H1 (cell line): Measurements from ENCODE around the gene KLF9. TPM values are rescaled to one million over a fixed set of nuclear protein-coding genes. Genes with fewer than 3 reads are reported as not detected.

Experiments used
- ASH2L ChIP-seq: fragments of 200-600, 300-600 bp; sonication (generic); IDR thresholded peaks from one replicate; pipeline ENCODE4 v1.7.1; 2017; ENCODE audit warnings: low read length
- CHD2 ChIP-seq: IDR thresholded peaks from 2 replicates; pipeline ENCODE4 v1.6.1; 2012; ENCODE audit warnings: low read length, improper control_type of control experiment
- POU5F1 ChIP-seq: IDR thresholded peaks from 2 replicates; pipeline ENCODE4 v1.6.1; 2011; ENCODE audit warnings: low read depth, mild to moderate bottlenecking, low read length, moderate library complexity
- SIRT6 ChIP-seq: IDR thresholded peaks from one replicate; pipeline ENCODE4 v1.7.1; 2012; ENCODE audit warnings: low read length, inconsistent platforms
- polyA plus RNA-seq, 7 experiments: library from polyadenylated mRNA; depleted of rRNA in 3 of 7; stranded (reverse) in 5 of 7; unstranded in 2 of 7; fragments of >200 nt in 5 of 7; fragments of 200-250 nt in 2 of 7; gene quantifications; 1 replicate in 5 of 7; 2 replicates in 1 of 7; 4 replicates in 1 of 7; pipeline versions ENCODE4 v1.2.1 to v1.2.3, GENCODE V29; 2011 to 2013; ENCODE audit warnings: missing spikeins in 2 of 7, mixed read lengths in 2 of 7
- total RNA-seq: library from RNA; stranded (reverse); fragmentation: NEBNext Ultra II Directional; extraction: Animal tissue kit (Norgen Biotek cat#: 25700); gene quantifications from 2 replicates; pipeline ENCODE4 v1.2.1, GENCODE V29; 2021

The KLF9 gene
- total and polyA plus RNA-seq, 2 of the 8 experiments (the other 6 are each of a cell fraction or from before 2014, with no cell fraction given): 0.47 to 0.82 TPM

DNA sequence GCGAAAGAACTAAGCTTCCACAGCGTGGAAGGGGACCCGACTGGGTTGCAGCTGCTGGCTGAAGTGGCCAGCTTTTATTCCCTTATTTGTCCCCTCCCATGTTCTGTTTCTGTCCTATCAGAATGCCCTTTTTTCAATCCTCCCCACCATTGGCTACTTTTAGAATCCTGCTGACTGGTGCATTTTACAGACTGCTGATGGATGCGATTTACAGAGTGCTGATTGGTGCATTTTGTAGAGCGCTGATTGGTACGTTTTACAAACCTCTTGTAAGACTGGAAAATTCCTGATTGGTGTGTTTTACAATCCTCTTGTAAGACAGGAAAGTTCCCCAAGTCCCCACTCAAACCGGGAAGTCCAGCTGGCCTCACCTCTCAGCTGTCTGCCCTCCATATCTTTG lies 50.7 kb downstream of the KLF9 start (continued):
- TF ChIP-seq CHD2 (no peak), POU5F1 (no peak), SIRT6 (no peak), ASH2L (no peak)
